ENCODE results near the gene SGIP1. TPM values are rescaled to one million over a fixed set of nuclear protein-coding genes. Genes with fewer than 3 reads are reported as not detected.
A peak's percentile ranks its signal among the peaks of the same experiment; 100 is the strongest.
"Not testable (repeated sequence)": the region's sequence is repeated elsewhere in the genome, so short reads cannot be mapped to it uniquely, and the experiment has no call there.

SGIP1 gene
- total RNA-seq, 1 donor from 2014 or later, result 7.7 TPM

DNA sequence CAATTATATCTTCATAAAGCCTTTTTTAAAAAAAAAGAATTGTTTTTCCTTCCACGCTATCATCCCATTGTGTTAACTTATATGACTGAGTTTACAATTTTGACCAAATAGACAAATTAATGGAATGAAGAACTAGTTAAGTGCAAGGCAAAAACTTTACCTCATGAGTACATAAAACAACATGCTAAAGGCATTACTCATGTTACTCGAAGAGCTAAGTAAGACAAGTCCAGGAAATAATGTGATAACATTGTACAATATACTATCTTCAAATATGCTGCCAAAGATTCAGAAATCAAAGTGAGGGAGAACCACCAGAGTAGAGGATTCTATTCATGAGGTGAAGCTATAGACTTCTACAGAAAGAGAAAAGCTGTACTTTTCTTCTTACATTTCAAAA is 194.1 kb downstream of the SGIP1 start:
- no peak for DNase-seq (ENCODE audit: low read depth, low spot score)

DNA sequence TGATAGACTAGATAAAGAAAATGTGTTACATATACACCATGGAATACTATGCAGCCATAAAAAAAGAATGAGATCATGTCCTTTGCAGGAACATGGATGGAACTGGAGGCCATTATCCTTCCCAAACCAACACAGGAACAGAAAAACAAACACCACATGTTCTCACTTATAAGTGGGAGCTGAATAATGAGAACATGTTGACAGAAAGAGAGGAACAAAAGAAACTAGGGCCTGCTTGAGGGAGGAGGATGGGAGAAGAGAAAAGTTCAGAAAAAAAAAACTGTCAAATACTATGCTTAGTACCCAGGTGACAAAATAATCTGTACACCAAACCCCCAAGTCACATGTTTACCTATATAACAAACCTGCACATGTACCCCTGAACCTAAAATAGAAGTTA is 194.8 kb downstream of the SGIP1 start:
- DNase-seq (ENCODE audit: low read depth, low spot score), result peak; percentile 37

DNA sequence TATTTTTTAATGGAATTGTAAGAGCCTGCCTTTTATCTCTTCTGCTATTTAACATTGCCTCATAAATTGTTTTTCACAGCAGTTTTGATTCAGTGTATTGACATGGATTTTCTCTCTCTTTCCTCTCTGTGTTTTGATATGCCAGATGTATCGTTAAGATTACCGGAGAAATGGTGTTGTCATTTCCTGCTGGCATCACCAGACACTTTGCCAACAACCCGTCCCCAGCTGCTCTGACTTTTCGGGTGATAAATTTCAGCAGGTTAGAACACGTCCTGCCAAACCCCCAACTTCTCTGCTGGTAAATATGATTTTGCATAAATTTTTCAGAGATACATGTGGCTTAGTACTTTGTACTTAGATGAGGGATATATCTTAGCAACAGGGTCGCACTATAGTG is 195.2 kb downstream of the SGIP1 start:
- peak; percentile 94 for DNase-seq (ENCODE audit: low read depth, low spot score)

DNA sequence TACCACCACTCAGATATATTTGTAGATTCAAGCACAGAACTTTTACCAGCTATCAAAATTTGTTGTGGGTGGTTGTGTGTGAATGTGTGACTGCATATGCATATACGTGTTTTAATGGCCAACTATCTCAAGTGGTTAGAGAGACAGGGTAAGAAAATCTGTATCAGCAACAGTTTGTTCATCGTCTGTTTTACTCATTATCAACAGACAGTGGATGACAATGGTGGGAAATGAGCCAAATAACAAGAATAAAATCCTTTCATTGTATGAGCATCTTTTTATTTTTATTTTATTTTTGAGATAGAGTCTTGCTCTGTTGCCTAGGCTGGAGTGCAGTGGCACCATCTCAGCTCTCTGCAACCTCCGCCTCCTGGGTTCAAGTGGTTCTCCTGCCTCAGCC is 195.6 kb downstream of the SGIP1 start:
- DNase-seq (ENCODE audit: low read depth, low spot score), result peak; percentile 36

DNA sequence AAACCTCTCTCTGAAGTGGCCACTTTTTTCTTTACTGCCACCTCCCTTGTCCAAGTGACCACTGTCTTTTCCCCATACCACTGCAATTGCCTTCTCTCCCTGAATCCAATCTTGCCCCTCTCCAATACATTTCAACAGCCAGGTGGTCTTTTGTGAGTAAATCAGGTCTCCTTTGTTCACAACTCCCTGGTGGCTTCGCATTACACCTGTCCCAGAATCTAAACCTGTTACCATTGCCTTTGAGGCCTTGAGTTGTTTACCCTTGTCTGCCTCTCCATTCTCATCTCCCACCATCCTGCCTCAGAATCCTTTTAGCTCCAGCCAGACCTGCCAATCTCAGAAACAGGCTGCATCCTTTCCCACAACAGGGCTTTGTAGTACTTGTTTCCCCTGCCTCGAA is 196.5 kb downstream of the SGIP1 start:
- DNase-seq (ENCODE audit: low read depth, low spot score), result no peak

DNA sequence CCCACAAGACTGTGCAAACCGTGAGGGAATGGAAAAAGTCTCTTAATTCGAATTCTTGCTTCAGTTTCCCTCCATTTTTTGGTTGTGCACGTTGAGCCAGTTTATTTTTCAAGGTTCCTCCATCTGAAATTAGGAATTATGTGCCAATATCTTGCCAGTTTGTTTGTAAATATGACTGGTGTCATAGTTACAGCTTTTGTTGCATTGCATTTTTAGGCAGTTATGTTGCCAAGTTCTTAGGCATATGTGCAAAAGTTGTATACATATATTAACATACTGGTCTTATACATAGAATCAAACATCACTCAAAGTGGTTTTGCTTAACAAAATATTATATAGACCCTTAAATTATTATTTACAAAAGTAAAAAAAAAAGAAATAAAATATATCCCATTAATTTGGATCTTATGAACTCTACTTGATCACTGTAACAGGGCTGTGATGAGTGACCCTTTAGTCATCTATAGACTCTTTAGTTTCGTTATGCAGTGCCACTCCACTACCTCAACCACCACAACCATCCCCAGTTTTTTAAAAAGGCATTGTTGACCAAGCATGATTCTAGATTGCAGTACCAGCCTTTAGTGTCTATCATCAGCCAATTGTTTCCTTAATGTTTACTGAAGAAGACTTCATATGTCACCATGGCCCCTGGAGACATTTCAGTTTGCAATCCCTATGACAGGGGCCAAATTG is 197.4 kb downstream of the SGIP1 start:
- no peak for DNase-seq (ENCODE audit: low read depth, low spot score)

DNA sequence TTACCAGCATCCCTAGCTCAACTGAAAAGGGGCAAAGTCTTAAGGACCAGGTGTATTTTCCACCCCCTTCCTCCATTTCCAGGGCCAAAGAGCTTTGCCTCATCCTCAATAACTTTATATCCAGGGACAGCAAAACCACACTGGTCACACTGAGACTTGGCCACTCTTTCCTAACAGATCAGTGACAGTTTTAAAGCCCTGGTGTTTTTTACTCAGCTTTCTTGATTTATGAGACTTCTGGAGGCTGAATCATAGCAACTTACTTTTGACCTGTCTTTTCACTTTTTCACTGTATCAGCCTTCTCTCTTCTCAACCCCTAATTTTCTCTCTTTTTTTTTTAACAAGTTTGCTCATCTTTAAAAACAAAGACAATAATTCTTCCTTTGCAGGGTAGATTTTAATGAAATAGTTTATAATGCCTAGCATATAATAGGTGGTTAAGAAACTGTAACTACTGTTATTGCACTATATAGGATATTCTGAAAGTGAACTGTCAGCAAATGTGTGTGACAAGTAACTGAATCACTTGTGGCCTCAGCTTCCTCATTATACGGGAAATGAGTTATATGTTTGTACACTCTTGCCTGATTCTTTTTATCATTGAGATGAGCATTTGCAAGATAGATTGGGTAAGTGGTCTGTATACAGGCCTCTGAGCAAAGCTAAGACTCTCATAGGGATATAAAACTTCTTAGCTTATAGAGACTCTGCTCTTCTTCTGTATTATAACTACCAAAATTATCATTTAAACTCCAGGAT is 198.6 kb downstream of the SGIP1 start:
- no peak for DNase-seq (ENCODE audit: low read depth, low spot score)

DNA sequence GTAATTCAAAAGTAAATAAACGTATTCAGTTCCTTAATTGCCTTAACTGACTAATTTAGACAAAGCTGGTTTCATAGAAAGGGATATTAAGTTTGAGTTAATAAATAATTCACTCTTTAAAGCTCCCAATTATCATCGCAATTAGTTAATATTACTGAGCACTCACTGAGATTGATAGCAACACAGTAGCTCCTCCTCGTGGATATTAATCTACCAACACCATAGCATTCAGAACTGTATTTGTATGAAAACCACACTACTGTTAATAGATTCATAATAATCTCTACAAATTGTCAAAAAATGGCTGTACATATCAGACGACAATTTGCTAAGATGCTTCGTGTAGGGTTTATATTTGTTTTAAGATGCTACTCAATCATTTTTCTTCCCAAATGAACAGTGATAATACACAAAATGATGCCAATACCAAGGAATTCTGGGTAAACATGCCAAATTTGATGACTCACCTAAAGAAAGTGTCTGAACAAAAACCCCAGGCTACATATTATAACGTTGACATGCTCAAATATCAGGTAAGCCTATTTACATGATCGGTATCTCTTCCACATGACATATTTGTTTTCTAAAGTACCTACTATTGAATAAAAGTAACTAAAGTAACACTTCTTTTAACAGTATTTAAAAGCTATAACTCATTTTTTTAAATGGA is 199.5 kb downstream of the SGIP1 start:
- DNase-seq (ENCODE audit: low read depth, low spot score), result no peak

DNA sequence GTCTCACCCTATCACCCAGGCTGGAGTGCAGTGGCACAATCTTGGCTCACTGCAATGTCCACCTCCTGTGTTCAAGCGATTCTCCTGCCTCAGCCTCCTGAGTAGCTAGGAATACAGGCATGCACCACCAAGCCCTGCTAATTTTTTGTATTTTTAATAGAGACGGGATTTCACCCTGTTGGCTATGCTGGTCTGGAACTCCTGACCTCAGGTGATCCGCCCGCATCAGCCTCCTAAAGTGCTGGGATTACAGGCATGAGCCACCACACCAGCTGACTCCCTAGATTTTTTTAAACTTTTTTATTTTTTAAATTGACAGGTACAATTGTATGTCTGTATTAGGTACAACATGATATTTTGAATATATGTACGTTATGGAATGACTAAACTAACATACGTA is 200.6 kb downstream of the SGIP1 start:
- not testable (repeated sequence) for DNase-seq (ENCODE audit: low read depth, low spot score)

DNA sequence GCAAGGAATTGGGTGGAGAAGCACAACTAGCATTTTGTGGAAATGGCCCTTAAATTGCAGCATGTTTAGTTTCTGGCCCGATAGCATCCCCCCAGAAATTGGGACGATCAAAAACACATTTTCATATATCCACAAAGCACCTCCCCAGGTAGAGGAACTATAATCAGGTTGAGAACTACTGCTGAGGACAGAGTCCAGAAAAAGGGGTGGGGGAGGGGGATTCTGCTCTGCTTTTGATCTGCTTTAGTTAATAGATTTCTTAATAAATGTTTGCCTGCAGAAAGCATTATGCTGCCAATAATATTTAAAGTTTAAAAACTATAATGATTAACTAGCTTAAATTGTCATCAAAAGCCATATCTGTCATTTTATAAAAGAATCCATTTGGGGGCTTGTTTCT is 203.9 kb downstream of the SGIP1 start:
- DNase-seq (ENCODE audit: low read depth, low spot score), result no peak

DNA sequence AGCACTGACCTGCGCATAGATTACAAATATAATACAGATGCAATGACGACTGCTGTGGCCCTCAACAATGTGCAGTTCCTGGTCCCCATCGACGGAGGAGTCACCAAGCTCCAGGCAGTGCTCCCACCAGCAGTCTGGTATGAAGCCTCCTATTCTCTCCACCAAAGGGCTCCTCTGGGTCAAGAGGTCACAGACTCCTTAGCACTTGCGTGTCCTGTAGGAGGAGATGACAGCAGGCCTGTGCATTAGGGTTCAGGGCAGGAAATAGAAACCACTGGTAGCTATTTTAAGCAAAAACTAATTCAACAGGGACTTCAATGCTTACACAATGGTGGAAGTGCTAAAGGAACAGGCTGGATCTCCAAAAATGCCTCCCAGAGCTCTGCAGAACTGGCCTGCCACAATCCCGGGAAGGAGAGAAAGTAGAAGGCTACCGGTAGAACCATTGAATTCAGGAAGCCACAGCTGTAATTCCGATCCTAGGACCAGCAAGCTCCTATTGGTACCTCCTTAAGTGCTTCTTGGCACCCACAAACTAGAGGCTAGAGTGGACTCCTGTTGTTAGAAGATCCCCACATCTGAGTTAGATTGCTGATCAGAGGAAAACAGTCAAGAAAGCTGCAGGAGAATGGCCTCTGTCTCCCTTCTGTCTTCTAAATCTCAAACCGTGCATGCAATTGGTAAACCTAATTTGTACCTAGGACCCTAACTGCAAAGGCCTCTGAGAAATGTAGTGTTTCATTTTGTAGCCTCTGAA is 205.6 kb downstream of the SGIP1 start:
- no peak for DNase-seq (ENCODE audit: low read depth, low spot score)

DNA sequence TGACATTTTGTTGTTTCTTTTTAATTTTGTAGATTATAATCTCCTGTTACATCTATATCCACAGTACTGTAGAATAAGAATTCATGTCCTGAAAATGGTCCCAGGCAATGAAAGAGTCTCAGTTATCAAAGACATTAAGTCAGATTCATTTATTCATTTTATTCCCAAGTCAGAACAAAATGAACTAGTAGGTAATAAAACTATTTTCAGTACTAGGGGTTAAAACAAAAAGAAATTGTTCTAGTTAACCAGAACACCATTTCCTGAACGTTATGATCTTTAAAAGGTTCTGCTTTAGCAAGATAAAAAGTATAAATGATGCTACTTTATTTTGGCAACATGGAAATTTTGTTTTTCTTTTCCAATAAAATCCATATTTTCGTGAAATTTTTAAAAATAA is 211.5 kb downstream of the SGIP1 start:
- DNase-seq (ENCODE audit: low read depth, low spot score), result no peak

DNA sequence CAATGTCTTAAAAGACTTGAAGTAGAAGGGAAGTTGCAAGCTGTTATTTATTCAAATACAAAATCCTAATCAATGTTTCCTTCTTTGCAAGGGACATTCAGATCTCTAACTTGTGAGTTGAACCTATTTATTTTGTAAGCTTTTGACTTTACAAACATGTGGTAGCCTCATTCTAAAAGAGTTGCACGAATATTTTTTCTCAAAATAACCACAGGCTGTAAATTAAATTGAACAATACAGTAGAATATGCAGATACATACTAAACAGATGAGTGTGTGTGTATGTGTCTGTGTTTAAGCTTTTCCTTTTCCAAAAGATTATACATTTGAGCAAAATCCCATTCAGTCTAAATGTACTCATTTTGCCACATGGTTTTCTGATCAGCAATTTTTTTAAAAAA is 213.5 kb downstream of the SGIP1 start:
- DNase-seq (ENCODE audit: low read depth, low spot score), result no peak

DNA sequence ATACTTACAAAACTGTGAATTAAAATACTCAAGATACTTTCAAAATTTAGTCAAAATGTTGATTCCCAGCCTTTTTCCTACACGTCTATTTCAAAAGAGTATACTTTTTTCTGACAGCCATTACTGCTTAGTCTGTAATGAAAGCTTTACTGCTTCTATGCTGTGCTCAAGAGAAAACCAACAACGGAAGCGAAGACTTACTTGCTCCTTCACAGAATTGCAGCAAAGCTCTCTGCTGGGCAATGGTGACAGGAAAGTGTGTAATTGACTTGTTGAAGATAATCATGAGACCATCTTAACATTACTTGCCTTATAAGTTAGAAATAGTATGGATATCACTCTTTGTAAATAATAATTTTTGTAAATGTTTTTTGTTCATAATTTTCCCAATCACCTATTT is 216.6 kb downstream of the SGIP1 start:
- DNase-seq (ENCODE audit: low read depth, low spot score), result no peak

DNA sequence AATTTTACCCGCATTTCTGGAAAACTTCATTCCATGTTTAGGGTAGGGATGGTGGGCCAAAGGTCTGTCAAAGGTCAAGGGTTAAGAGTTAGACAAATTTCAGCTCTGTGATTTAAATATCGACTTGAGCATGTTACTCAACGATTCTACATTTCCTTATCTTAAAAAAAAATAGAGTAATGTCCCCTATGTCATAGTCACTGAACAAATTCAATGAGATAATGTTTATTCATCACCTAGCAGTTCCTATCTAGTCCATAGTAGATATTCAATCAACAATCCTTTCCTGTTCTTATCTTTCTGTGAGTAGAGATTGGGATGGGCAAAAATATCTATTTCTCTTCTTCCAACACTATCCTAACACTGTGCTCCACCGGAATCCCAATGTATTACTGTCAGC is 217.2 kb downstream of the SGIP1 start:
- DNase-seq (ENCODE audit: low read depth, low spot score), result no peak

DNA sequence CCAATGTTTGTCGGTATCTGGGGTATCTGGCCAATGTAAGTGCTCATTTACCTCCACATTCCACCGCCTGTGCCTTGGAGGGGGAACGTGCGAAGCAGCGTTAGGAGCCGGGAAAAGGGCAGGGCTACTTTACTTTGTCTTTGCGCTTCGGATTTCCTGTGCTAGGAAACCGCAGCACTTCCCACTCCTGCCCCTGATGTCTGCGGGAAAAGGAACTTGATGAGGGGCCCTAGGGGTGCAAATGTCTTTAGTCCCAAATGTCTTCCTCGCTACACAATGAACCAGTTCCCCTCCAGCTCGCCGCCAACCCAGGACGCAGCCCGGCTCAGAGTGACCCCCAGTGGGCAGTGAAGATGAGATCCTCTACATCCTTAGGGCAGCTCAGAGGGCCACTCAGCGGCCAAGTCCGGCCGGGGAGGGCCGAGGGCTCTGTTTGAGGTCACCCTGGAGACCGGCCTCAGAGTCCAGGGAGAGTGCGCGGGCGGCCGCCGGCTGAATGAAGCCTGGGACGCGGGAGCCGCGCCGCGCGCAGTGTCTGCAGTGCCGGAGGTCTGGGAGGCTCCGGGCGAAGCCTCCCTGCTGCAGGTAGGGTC is 218.1 kb downstream of the SGIP1 start, which contains the start of gene DYNLT5:
Gene DYNLT5 (plus strand): TSS at position 460 of the 593 bp plus-strand sequence. CDS start 2,200 bp downstream, outside the sequence.
- DNase-seq (ENCODE audit: low read depth, low spot score), result no peak

DNA sequence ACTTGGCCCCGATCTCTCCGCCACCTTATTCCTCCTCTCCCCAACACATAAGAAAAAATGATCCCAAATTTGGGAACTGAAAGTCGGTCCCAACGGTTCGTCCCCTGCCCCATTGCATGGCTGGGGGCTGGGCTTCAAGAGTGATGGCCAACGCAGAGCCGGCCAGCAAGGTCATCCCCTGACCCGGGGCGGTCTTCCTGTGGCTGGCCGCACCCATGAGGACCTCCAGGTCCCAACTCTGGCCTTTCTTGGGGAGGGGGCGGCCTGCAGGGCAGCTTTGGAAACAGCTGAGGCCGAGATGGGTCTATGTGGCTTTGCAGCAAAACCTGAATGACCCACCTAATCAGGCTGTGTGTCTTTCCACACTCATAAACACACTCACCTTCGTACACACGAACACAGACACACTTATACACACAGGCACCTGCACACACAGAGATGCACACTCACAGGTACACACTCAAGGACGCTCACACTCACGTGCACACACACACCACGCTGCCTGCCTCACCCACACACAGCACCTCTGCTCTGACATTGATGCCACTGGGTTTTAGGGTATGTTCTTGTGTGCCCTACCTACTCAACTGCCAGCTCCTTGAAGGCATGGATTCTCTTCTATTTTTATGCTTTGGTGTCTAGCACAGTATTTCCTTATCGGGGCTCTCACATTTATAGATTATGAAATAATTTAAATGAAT is 218.9 kb downstream of the SGIP1 start:
- DNase-seq (ENCODE audit: low read depth, low spot score), result no peak

DNA sequence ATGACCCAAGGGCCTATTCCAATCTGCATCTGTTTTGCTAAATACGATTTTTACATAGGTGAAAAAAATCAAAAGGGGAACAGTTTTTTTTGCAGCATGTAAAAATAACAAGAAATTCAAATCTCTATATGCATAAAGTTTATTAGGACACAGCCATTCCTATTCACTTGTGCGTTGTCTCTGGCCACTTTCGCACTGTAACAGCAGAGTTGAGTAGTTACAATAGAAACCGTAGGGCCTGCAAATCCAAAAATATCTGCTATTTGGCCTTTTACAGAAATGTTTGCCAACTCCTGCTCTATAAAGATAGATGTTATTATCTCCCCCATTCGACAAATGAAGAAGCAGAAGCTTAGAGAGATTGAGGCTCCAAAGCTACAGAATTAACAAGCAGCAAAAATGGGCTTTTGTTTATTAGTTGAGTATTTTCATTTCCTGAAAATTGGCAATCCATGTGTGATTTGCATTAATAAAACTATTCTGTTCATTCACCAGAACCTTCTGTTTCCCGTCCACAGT is 223.8 kb downstream of the SGIP1 start:
- no peak for DNase-seq (ENCODE audit: low read depth, low spot score)

DNA sequence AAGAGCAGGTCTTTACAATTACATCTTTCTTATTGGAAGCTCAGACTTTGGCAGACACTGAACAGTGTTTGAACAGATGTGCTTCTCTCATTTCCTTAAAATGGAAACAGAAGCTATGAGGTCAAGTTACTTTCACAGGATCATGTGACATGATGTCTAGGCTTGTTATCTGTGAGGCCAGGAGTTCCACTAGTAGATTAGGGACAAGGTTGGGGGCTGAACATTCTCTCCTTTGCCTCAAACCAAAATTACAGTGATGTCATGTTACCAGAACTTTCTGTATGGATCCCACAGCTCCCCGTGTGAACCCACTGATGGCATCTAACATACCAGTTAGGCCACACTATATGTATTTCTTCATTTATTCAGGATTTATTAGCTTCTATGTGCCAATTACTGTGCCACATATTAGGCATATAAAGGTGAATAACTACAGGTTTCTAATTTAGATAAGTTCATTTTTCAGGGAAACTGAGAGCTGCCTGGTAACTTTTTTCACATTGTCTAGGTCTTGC is 224.3 kb downstream of the SGIP1 start:
- no peak for DNase-seq (ENCODE audit: low read depth, low spot score)

DNA sequence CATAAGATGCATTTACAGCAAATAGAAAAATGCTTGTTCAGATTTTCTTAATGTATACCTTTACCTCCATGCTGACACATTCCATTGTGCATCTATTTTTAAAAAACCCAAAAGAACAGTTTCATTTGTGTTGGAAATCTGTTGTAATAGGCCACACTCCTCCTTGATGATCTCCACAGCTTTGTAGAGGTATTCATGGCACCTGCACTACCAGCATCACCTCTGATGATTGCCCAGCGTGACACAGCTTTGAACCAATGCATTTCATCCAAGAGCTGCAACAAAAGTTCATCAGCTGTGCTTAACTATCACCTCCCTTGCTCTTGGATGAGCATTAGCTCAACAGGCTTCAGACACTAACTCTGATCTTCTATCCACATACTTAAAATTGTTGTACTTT is 226.6 kb downstream of the SGIP1 start:
- DNase-seq (ENCODE audit: low read depth, low spot score), result no peak

All from pulmonary artery endothelial cell (primary cell).